Keratinocyte (primary cell): ENCODE data around the gene GATAD2B. TPM values are rescaled to one million over a fixed set of nuclear protein-coding genes. Genes with fewer than 3 reads are reported as not detected.

ENCODE experiments used
- DNase-seq: peaks from one replicate; pipeline ENCODE4 v3.0.0-alpha.2; 2011; ENCODE audit warnings: low read depth, missing footprints, low spot score
- FAIRE-seq: peaks from 2 replicates; lab custom pipeline; 2011; peaks lifted over from hg19 to GRCh38; lab: Jason Lieb, UNC
- H2AFZ ChIP-seq: 2 replicates; pipeline ENCODE4 v1.6.0; 2012; ENCODE audit warnings: low read length, control low read depth, inconsistent platforms; ENCODE audit not compliant: control insufficient read depth
- H3K27ac ChIP-seq: 2 replicates; pipeline ENCODE4 v1.5.1; 2011; ENCODE audit warnings: low read length; ENCODE audit not compliant: control insufficient read depth, insufficient read depth
- H3K27me3 ChIP-seq: 3 replicates; pipeline ENCODE4 v1.6.0; 2011; ENCODE audit warnings: low read length; ENCODE audit not compliant: control insufficient read depth, insufficient read depth; ENCODE audit errors: extremely low read depth
- H3K36me3 ChIP-seq, 2 experiments: 2 replicates in 1 of 2; 3 replicates in 1 of 2; pipeline ENCODE4 v1.5.1; 2011; ENCODE audit warnings: low read length in 2 of 2, mild to moderate bottlenecking in 1 of 2; ENCODE audit not compliant: control insufficient read depth in 2 of 2, insufficient read depth in 2 of 2; ENCODE audit errors: extremely low read depth in 1 of 2
- H3K4me1 ChIP-seq: 3 replicates; pipeline ENCODE4 v1.5.1; 2011; ENCODE audit warnings: low read length; ENCODE audit not compliant: control insufficient read depth, insufficient read depth; ENCODE audit errors: extremely low read depth
- H3K4me2 ChIP-seq: 3 replicates; pipeline ENCODE4 v1.6.0; 2011; ENCODE audit warnings: low read depth, low read length; ENCODE audit not compliant: control insufficient read depth, insufficient read depth; ENCODE audit errors: extremely low read depth
- H3K4me3 ChIP-seq, 3 experiments: fragments of 200-600 bp in 1 of 3; sonication (generic) in 1 of 3; 2 replicates in 2 of 3; 3 replicates in 1 of 3; pipeline ENCODE4 v1.5.1; 2011 to 2016; ENCODE audit warnings: low read length in 3 of 3, mild to moderate bottlenecking in 3 of 3, control low read depth in 2 of 3, inconsistent platforms in 1 of 3, low read depth in 1 of 3, mixed read lengths in 1 of 3, mixed run types in 1 of 3, moderate library complexity in 1 of 3; ENCODE audit not compliant: control insufficient read depth in 2 of 3, insufficient read depth in 2 of 3; ENCODE audit errors: extremely low read depth in 1 of 3
- H3K79me2 ChIP-seq: 2 replicates; pipeline ENCODE4 v1.6.0; 2012; ENCODE audit warnings: low read length; ENCODE audit not compliant: control insufficient read depth, insufficient read depth
- H3K9ac ChIP-seq: 3 replicates; pipeline ENCODE4 v1.6.0; 2011; ENCODE audit warnings: low read length; ENCODE audit not compliant: control insufficient read depth, insufficient read depth; ENCODE audit errors: extremely low read depth
- H3K9me1 ChIP-seq: 3 replicates; pipeline ENCODE4 v1.6.0; 2011; ENCODE audit warnings: low read length; ENCODE audit not compliant: control insufficient read depth, insufficient read depth; ENCODE audit errors: extremely low read depth
- H3K9me3 ChIP-seq: 2 replicates; pipeline ENCODE4 v1.5.1; 2012; ENCODE audit warnings: low read depth, low read length; ENCODE audit not compliant: control insufficient read depth
- H4K20me1 ChIP-seq: 3 replicates; pipeline ENCODE4 v1.6.0; 2011; ENCODE audit warnings: low read length; ENCODE audit not compliant: control insufficient read depth, insufficient read depth; ENCODE audit errors: extremely low read depth
- CTCF ChIP-seq, 3 experiments: IDR thresholded peaks in 1 of 3; conservative IDR thresholded peaks in 1 of 3; optimal IDR thresholded peaks in 1 of 3; 2 replicates in 2 of 3; 3 replicates in 1 of 3; pipeline versions ENCODE3 to v1.5.1; 2011; ENCODE audit warnings: low read length in 3 of 3, mild to moderate bottlenecking in 3 of 3, moderate library complexity in 2 of 3, control low read depth in 1 of 3, inconsistent platforms in 1 of 3; ENCODE audit not compliant: insufficient read depth in 2 of 3; ENCODE audit errors: extremely low read depth in 1 of 3
- EZH2 ChIP-seq: IDR thresholded peaks from one replicate; pipeline ENCODE4 v1.6.1; 2012; ENCODE audit warnings: inconsistent platforms, mild to moderate bottlenecking, low read length, moderate library complexity
- dilution Hi-C: fragments of 300-500 bp; cut with MboI; formaldehyde crosslinking; loops from one replicate; pipeline ENCODE4 v1.7.0; 2020; ENCODE audit warnings: low sequenced_read_pairs; ENCODE audit not compliant: extremely low pct_ligation_motif_present
- polyA minus RNA-seq, 3 experiments: library from RNA; depleted of rRNA, polyadenylated mRNA; stranded (reverse); fragments of >200 nt; gene quantifications; 1 replicate in 1 of 3; 2 replicates in 1 of 3; 3 replicates in 1 of 3; pipeline ENCODE4 v1.2.3, GENCODE V29; 2011
- polyA plus RNA-seq, 5 experiments: library from polyadenylated mRNA; depleted of rRNA in 3 of 5; stranded (reverse) in 3 of 5; stranded (forward) in 1 of 5; unstranded in 1 of 5; fragments of >200 nt; gene quantifications; 1 replicate in 1 of 5; 2 replicates in 3 of 5; 3 replicates in 1 of 5; pipeline versions ENCODE4 v1.2.1 to v1.2.3, GENCODE V29; 2011 to 2012; ENCODE audit warnings: missing spikeins in 2 of 5, low read depth in 1 of 5, low replicate concordance in 1 of 5

The GATAD2B gene
- polyA plus RNA-seq = 4.1 to 7.6 TPM (median 6.1 TPM) in 3 replicates
- 30.4 TPM for polyA plus RNA-seq (2011; ENCODE audit: low read depth)
- 7.8 and 8.3 TPM in 2 replicates for polyA plus RNA-seq (2011; cell fraction: cytosol; rRNA removed)
- 24.5 and 28.7 TPM in 2 replicates for polyA plus RNA-seq (2011; cell fraction: nucleus; rRNA removed)
- 12.7 and 13.6 TPM in 2 replicates for polyA plus RNA-seq (2012; ENCODE audit: low replicate concordance)
- 11.5 to 55.1 TPM (median 19.8 TPM) in 3 replicates for polyA minus RNA-seq
- 8.6 TPM for polyA minus RNA-seq (2011; cell fraction: cytosol; rRNA and poly(A)+ RNA removed)
- polyA minus RNA-seq (2011; cell fraction: nucleus; rRNA and poly(A)+ RNA removed) = 12.0 and 23.2 TPM in 2 replicates

DNA sequence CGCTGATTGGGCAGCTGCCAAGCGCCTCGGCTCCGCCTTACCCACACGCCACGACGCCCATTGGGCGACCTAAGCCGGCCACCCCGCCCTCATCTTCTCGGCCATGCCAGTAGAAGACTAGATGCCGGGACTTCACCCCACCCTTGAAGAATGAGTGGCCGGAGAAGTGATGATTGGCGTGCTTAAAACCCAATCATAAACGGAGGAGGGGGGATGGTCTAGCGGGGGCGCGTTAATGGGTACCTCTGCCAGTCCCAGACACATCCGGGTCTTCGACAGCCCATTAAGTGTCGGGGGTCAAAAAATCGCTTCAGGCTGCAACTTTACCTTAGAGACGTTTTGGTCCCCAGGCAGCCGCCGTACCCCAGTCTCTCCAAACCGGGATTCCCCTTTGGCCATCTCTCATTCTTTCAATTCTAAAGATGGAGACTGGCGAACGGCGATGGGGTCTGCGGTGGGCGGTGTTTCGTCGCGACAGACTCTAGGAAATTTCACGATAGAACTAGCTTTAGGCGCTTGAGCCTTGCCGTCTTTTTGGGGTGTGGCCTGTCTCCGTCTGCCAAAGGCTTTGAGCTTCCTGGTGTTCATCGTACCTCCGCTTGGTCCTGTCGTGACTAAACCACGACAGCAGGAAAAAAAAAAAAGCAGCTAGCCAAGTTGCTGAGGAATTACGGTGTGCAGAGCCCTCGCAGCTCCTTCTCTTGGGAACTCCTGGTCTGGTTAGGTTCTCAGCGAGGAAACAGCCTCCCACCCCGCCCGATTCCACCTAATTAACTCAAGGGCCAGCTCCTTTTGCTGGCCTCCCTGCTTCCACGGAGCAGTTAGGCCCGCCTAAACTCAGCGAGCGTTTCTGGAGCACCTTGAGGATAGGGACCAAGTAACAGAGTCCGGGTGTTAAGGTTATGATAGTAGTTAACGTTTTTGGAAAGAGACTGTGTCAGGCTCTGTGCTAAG lies at the start of gene GATAD2B:
Gene GATAD2B (minus strand): TSS at position 1 of the 954 bp plus-strand sequence. CDS start 94,625 bp downstream, outside the sequence.
- Histone ChIP-seq H3K27me3 (no peaks in the 10 kb centered on the region), H4K20me1 (peaks cover 10% of the 10 kb centered on the region), H3K9me1 (no peaks in the 10 kb centered on the region), H3K79me2 (peaks cover 39% of the 10 kb centered on the region), H2AFZ (peak within 1 kb of the TSS; percentile 98), H3K9me3 (no peaks in the 10 kb centered on the region), H3K36me3 (peaks cover 0 to 3% of the 10 kb centered on the region in 2 experiments), H3K4me1 (peaks cover 22% of the 10 kb centered on the region), H3K9ac (peak within 1 kb of the TSS; percentile 87), H3K4me2 (peak within 1 kb of the TSS; percentile 99), H3K27ac (peak within 1 kb of the TSS; percentile 83), H3K4me3 (peak within 1 kb of the TSS; percentile 56 to 92 (median 86))
- dilution Hi-C loops = no loop called here
- DNase-seq (peak; percentile 98), FAIRE-seq (no peak)
- TF ChIP-seq CTCF (optimal IDR thresholded peaks at IDR 0.05 in 1 of 3, IDR thresholded peaks at IDR 0.05 in 1 of 3, conservative IDR thresholded peaks at IDR 0.05 in 1 of 3; ENCODE audit: extremely low read depth in 1 of 3, insufficient read depth in 2 of 3, low read length in 3 of 3) (no peak), EZH2 (no peak)

DNA sequence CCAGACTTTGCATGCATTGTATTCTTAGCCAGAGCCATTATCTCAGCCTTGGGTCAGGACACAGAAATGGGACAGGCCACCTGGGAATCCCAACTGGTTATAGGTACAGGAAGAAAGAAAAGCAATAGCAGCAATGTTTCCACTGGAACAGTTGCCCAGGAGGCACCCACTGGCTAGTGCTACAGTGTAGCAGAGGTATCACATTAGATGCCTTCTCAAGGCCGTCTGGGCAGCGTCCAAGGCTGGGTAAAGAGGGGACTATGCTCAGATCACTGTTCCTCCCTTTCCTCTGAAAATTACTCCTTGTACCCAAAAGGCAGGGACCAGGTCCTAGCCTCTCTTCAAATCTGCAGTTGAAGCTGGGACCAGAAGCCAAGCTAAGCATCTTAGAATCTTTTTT lies 47.6 kb upstream of the GATAD2B start:
- Histone ChIP-seq H3K4me3 (no peak overlapping the region), H3K79me2 (no peaks in the 10 kb centered on the region), H3K4me2 (no peak overlapping the region), H3K9me3 (no peaks in the 10 kb centered on the region), H2AFZ (no peak overlapping the region), H3K27ac (no peak overlapping the region), H4K20me1 (no peaks in the 10 kb centered on the region), H3K9ac (no peak overlapping the region), H3K36me3 (peaks cover 2 to 16% of the 10 kb centered on the region in 2 experiments), H3K9me1 (no peaks in the 10 kb centered on the region), H3K4me1 (peaks cover 16% of the 10 kb centered on the region), H3K27me3 (no peaks in the 10 kb centered on the region)
- DNase-seq (no peak), FAIRE-seq (no peak)
- dilution Hi-C loops = no loop called here
- TF ChIP-seq CTCF (optimal IDR thresholded peaks at IDR 0.05 in 1 of 3, IDR thresholded peaks at IDR 0.05 in 1 of 3, conservative IDR thresholded peaks at IDR 0.05 in 1 of 3; ENCODE audit: extremely low read depth in 1 of 3, insufficient read depth in 2 of 3, low read length in 3 of 3) = no peak
- TF ChIP-seq EZH2 = no peak
